CD4-positive, alpha-beta T cell (primary cell): Measurements from ENCODE around the gene VWDE. TPM values are rescaled to one million over a fixed set of nuclear protein-coding genes. Genes with fewer than 3 reads are reported as not detected.

Source experiments
- ATAC-seq: fragments of 200-7000 bp; cut with Tn5 transposase; one replicate; pipeline ENCODE4 v1.10.0; 2022; ENCODE audit warnings: mild to moderate bottlenecking; ENCODE audit not compliant: poor library complexity
- CTCF ChIA-PET: fragments of 350-600 bp; sonication (Branson Sonifier 250); formaldehyde crosslinking; loops from one replicate; lab custom pipeline; 2021; ENCODE audit warnings: antibody characterized with exemption, inconsistent platforms; lab: Charles Lee
- POLR2A ChIA-PET: fragments of 350-600 bp; sonication (Branson Sonifier 250); formaldehyde crosslinking; loops from one replicate; lab custom pipeline; 2021; ENCODE audit warnings: antibody characterized with exemption, inconsistent platforms; lab: Charles Lee
- DNase-seq, 14 experiments: peaks; one replicate each; pipeline ENCODE4 v3.0.0-alpha.2; 2013 to 2020; ENCODE audit warnings: mixed read lengths in 2 of 14
- H3K27ac ChIP-seq, 2 donors: one replicate each; pipeline versions ENCODE4 v1.5.1 to v1.7.0; 2013; ENCODE audit warnings: low read length in 2 of 2, low read depth in 1 of 2, mild to moderate bottlenecking in 1 of 2
- H3K27me3 ChIP-seq, 2 experiments: 1 replicate in 1 of 2; 2 replicates in 1 of 2; pipeline versions ENCODE4 v1.6.1 to v1.7.0; 2013; ENCODE audit warnings: low read length in 2 of 2, control low read depth in 1 of 2, mild to moderate bottlenecking in 1 of 2, moderate library complexity in 1 of 2; ENCODE audit not compliant: insufficient read depth in 2 of 2, control insufficient read depth in 1 of 2
- H3K36me3 ChIP-seq: one replicate; pipeline ENCODE4 v1.6.1; 2013; ENCODE audit warnings: low read length, control low read depth; ENCODE audit not compliant: insufficient read depth
- H3K4me1 ChIP-seq: one replicate; pipeline ENCODE4 v1.6.1; 2013; ENCODE audit warnings: low read length, control low read depth; ENCODE audit not compliant: insufficient read depth
- H3K4me3 ChIP-seq: one replicate; pipeline ENCODE4 v1.5.1; 2013; ENCODE audit warnings: mild to moderate bottlenecking, low read length, moderate library complexity
- H3K9me3 ChIP-seq, 2 experiments: 1 replicate in 1 of 2; 2 replicates in 1 of 2; pipeline versions ENCODE4 v1.6.1 to v1.7.0; 2013; ENCODE audit warnings: low read length in 2 of 2, mild to moderate bottlenecking in 2 of 2, control low read depth in 1 of 2, moderate library complexity in 1 of 2; ENCODE audit not compliant: control insufficient read depth in 1 of 2, insufficient read depth in 1 of 2
- H3K27ac Mint-ChIP-seq: one replicate; pipeline ENCODE4 v1.8.0; 2020; ENCODE audit warnings: mixed read lengths
- H3K27me3 Mint-ChIP-seq: one replicate; pipeline ENCODE4 v1.8.0; 2021; ENCODE audit warnings: mixed read lengths
- H3K36me3 Mint-ChIP-seq: one replicate; pipeline ENCODE4 v1.8.0; 2021; ENCODE audit warnings: low read depth, mixed read lengths
- H3K4me1 Mint-ChIP-seq: one replicate; pipeline ENCODE4 v1.8.0; 2021; ENCODE audit warnings: low read depth, mixed read lengths
- H3K4me3 Mint-ChIP-seq: one replicate; pipeline ENCODE4 v1.8.0; 2020; ENCODE audit warnings: mild to moderate bottlenecking, mixed read lengths
- H3K9me3 Mint-ChIP-seq: one replicate; pipeline ENCODE4 v1.8.0; 2020; ENCODE audit warnings: mixed read lengths
- intact Hi-C, 2 experiments: fragments of 100-400 bp; cut with DNase I in 1 of 2; cut with micrococcal nuclease in 1 of 2; formaldehyde crosslinking; loops; one replicate each; pipeline versions ENCODE4 v1.15.1 to v1.9.0; 2023 to 2025; cut with DNase I, micrococcal nuclease
- total RNA-seq, 174 experiments: library from RNA in 2 of 174; stranded (reverse) in 2 of 174; gene quantifications; one replicate each; pipeline ENCODE4 v1.2.3 and lab custom pipeline; 2021 to 2026
- TF ChIP-seq, protein P1 (sequence below): fragments of 200-600 bp; IDR thresholded peaks from one replicate; pipeline ENCODE4 v1.8.0; 2022; ENCODE audit warnings: antibody characterized with exemption, mild to moderate bottlenecking

Gene VWDE
- total RNA-seq, 2 experiments from 2014 or later: 1.5 TPM

DNA sequence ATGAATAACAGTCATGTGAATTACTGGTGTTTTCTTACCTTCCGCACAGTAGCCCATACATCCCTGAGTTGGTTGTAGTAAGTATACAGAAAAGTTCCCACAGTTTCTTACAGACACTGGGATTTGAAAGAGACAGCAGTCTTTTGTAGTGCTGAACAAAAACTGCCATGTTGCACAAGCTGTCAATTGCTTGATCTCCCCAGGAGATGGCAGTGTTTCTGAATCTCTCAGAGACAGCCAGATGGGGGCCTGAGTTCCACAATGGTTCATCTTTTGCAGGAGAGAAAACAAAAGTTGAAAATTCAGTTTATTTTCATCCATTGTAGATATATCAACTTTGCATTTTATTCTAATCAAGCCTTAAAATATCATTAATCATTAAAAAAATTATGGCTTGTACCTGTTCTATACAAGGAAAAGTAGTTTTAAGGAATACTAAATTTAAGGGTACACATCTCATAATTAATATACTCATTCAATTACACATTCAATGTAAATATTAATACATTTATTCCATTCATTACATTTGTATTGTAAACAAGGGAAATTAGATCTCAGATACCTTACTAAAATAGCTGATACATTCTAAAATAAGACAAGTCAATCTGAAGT, 14.5 kb downstream of the VWDE start:
- no peaks in the 10 kb centered on the region for H3K4me1 ChIP-seq
- Mint-ChIP-seq H3K4me1 (no peaks in the 10 kb centered on the region), H3K36me3 (no peaks in the 10 kb centered on the region), H3K4me3 (no peak overlapping the region), H3K27ac (no peak overlapping the region), H3K9me3 (no peaks in the 10 kb centered on the region), H3K27me3 (no peaks in the 10 kb centered on the region)
- intact Hi-C loops: loop anchor here in 1 of 2 experiments (1.0 kb wide), 1 partner anchor 101 kb away; no protein-coding TSS in a partner anchor
- H3K27me3 ChIP-seq: no peaks in the 10 kb centered on the region
- ChIA-PET POLR2A (no interaction called here), CTCF (interaction anchor here (0.8 to 1.0 kb wide), 4 partner anchors 9 to 101 kb away, joined by 3 to 4 read pairs (median 3); no protein-coding TSS in a partner anchor)
- no peak overlapping the region for H3K27ac ChIP-seq
- TF ChIP-seq, protein P1, sequence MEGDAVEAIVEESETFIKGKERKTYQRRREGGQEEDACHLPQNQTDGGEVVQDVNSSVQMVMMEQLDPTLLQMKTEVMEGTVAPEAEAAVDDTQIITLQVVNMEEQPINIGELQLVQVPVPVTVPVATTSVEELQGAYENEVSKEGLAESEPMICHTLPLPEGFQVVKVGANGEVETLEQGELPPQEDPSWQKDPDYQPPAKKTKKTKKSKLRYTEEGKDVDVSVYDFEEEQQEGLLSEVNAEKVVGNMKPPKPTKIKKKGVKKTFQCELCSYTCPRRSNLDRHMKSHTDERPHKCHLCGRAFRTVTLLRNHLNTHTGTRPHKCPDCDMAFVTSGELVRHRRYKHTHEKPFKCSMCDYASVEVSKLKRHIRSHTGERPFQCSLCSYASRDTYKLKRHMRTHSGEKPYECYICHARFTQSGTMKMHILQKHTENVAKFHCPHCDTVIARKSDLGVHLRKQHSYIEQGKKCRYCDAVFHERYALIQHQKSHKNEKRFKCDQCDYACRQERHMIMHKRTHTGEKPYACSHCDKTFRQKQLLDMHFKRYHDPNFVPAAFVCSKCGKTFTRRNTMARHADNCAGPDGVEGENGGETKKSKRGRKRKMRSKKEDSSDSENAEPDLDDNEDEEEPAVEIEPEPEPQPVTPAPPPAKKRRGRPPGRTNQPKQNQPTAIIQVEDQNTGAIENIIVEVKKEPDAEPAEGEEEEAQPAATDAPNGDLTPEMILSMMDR: peak; percentile 74
- H3K36me3 ChIP-seq: no peaks in the 10 kb centered on the region
- DNase-seq: peak in 9 of 14 experiments; percentile 7 to 69 (median 11)
- H3K4me3 ChIP-seq: no peak overlapping the region
- no peaks in the 10 kb centered on the region for H3K9me3 ChIP-seq
- ATAC-seq: peak; percentile 84

DNA sequence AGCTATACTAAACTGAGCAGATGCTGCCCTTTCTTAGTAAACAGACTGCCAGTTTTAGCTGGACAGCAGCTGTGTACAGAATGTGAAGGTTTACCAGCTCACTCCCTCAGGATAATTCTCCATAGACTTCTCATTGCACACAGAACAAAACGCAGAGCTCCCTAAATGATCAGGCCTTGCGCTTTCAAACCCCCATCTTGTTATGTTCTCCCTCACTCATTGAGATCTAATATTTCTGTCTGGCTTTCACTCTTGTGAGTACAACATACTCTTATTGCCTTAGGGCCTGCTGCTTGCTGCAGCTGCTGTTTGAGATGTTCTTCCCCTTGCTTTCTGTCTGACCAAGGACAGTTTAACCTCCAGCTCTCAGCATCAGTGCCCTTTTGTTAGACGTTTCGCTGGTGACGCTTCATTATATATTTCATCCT, 17.3 kb downstream of the VWDE start:
- Histone ChIP-seq H3K4me3 (no peak overlapping the region), H3K36me3 (no peaks in the 10 kb centered on the region), H3K27me3 (no peaks in the 10 kb centered on the region), H3K9me3 (no peaks in the 10 kb centered on the region), H3K27ac (no peak overlapping the region), H3K4me1 (no peaks in the 10 kb centered on the region)
- no peaks in the 10 kb centered on the region for H3K4me1 Mint-ChIP-seq
- ChIA-PET POLR2A (no interaction called here), CTCF (no interaction called here)
- DNase-seq (no peak), ATAC-seq (no peak)
- no peaks in the 10 kb centered on the region for H3K9me3 Mint-ChIP-seq
- intact Hi-C loops: no loop called here
- TF ChIP-seq, protein P1: no peak
- H3K27ac Mint-ChIP-seq: no peak overlapping the region
- H3K36me3 Mint-ChIP-seq: no peaks in the 10 kb centered on the region
- no peak overlapping the region for H3K4me3 Mint-ChIP-seq
- no peaks in the 10 kb centered on the region for H3K27me3 Mint-ChIP-seq

DNA sequence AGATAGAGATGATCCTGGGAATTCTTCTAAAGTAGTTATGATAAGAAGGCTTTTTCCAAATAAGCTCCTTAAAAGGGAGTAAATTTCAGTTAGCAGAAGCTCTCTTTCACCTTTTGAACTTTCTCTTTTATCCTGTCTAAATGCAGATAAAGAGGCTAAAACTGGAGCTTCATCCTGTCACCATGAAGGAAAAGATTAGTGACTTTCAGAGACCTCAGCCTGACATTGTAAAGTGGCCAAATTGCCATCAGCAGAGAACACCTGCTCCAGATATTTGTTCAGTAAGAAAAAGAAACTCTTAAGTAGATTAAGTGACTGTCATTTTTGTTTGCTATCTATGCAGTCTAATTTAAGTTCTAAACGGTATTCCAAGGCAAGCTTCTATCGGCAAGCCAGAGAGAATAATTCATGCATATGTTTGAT, 18.3 kb downstream of the VWDE start:
- TF ChIP-seq, protein P1: no peak
- no peak overlapping the region for H3K4me3 ChIP-seq
- ATAC-seq: no peak
- no peaks in the 10 kb centered on the region for H3K36me3 ChIP-seq
- Mint-ChIP-seq H3K27ac (no peak overlapping the region), H3K36me3 (no peaks in the 10 kb centered on the region), H3K9me3 (no peaks in the 10 kb centered on the region), H3K4me3 (no peak overlapping the region), H3K4me1 (no peaks in the 10 kb centered on the region), H3K27me3 (no peaks in the 10 kb centered on the region)
- no peak overlapping the region for H3K27ac ChIP-seq
- no peaks in the 10 kb centered on the region for H3K9me3 ChIP-seq
- no peak for DNase-seq
- no peaks in the 10 kb centered on the region for H3K27me3 ChIP-seq
- ChIA-PET CTCF (no interaction called here), POLR2A (no interaction called here)
- intact Hi-C loops: no loop called here
- no peaks in the 10 kb centered on the region for H3K4me1 ChIP-seq
